Stomach (tissue), 4 donors: ENCODE results near the gene DDAH1.
A peak's percentile ranks its signal among the peaks of the same experiment; 100 is the strongest.

Source experiments
- CTCF ChIP-seq, 7 experiments: fragments of 450-650 bp in 4 of 7; fragments of 200-600 bp in 3 of 7; sonication (generic) in 3 of 7; IDR thresholded peaks; one replicate each; pipeline ENCODE4 v1.5.1; 2016 to 2019; ENCODE audit warnings: antibody characterized with exemption in 7 of 7, control low read depth in 2 of 7, mild to moderate bottlenecking in 1 of 7
- POLR2A ChIP-seq, 4 donors: fragments of 450-650 bp; IDR thresholded peaks; one replicate each; pipeline ENCODE4 v1.6.1; 2016; ENCODE audit warnings: antibody characterized with exemption in 4 of 4, control low read depth in 2 of 4, mild to moderate bottlenecking in 1 of 4, moderate library complexity in 1 of 4
- POLR2AphosphoS5 ChIP-seq, 3 donors: sonication (generic); formaldehyde crosslinking; IDR thresholded peaks; one replicate each; pipeline ENCODE4 v1.6.1; 2016; ENCODE audit warnings: antibody characterized with exemption in 3 of 3

DNA sequence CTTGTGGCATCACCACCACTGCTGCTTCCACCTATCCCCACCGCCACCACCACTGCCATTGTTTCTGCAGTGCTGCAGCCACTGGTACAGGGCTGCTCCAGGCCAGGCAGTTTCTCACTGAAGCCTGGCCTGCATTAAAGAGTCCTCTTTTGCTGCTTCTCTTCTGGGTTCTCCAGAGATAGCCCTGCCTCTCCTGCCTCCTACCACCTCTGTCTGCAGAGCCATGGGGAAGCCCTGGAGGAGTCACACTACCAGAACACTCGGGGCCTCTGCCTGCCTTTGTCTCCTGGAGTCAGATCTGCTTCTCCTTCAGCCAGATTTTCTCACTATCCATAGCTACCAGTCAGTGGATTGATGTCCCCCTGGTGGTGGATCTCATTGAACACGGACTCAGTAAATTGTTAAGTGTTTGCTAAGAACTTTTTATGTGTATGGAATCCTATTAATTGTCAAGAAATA, 37.7 kb upstream of the DDAH1 start:
- no peak for TF ChIP-seq POLR2A (IDR thresholded peaks at IDR 0.05)
- TF ChIP-seq CTCF (IDR thresholded peaks at IDR 0.05): peak in 5 of 7 experiments; percentile 14 to 82 (median 62)
- peak in 1 of 3 donors; percentile 41 for TF ChIP-seq POLR2AphosphoS5 (IDR thresholded peaks at IDR 0.05)
